GM12878 (cell line): ENCODE results near the gene TLK2. TPM values are rescaled to one million over a fixed set of nuclear protein-coding genes. Genes with fewer than 3 reads are reported as not detected.
A peak's percentile ranks its signal among the peaks of the same experiment; 100 is the strongest.

Experiments
- ATF7 ChIP-seq: fragments of 450-650 bp; IDR thresholded peaks from 2 replicates; pipeline ENCODE4 v1.6.1; 2016; ENCODE audit warnings: low read depth, mild to moderate bottlenecking
- BCLAF1 ChIP-seq: fragments of 450-650 bp; IDR thresholded peaks from 2 replicates; pipeline ENCODE4 v1.6.1; 2017; ENCODE audit warnings: antibody characterized with exemption, mild to moderate bottlenecking, moderate library complexity
- CBX3 ChIP-seq: fragments of 200-600 bp; sonication (generic); IDR thresholded peaks from 2 replicates; pipeline ENCODE4 v1.6.1; 2016; ENCODE audit warnings: low read depth, borderline replicate concordance
- CREM ChIP-seq: IDR thresholded peaks from 2 replicates; pipeline ENCODE4 v1.6.1; 2014; ENCODE audit warnings: antibody characterized with exemption, low read depth
- ELK1 ChIP-seq: IDR thresholded peaks from 2 replicates; pipeline ENCODE4 v1.6.1; 2012; ENCODE audit warnings: low read depth, low read length, improper control_type of control experiment
- EZH2 ChIP-seq: IDR thresholded peaks from 2 replicates; pipeline ENCODE4 v1.6.1; 2012; ENCODE audit warnings: low read depth, mild to moderate bottlenecking, control low read depth, inconsistent platforms, low read length, borderline replicate concordance; ENCODE audit not compliant: control insufficient read depth
- FOXK2 ChIP-seq: fragments of 450-650 bp; IDR thresholded peaks from 2 replicates; pipeline ENCODE4 v1.6.1; 2017; ENCODE audit warnings: mild to moderate bottlenecking, moderate library complexity
- FOXM1 ChIP-seq: IDR thresholded peaks from 2 replicates; pipeline ENCODE4 v1.6.1; 2012; ENCODE audit warnings: low read depth, mild to moderate bottlenecking, inconsistent platforms, low read length, moderate library complexity
- HCFC1 ChIP-seq: fragments of 150-350 bp; IDR thresholded peaks from 2 replicates; pipeline ENCODE4 v1.6.1; 2014; ENCODE audit warnings: low read length
- JUND ChIP-seq: IDR thresholded peaks from 2 replicates; pipeline ENCODE4 v1.6.1; 2012; ENCODE audit warnings: low read depth, mild to moderate bottlenecking, low read length, improper control_type of control experiment, moderate library complexity
- NRF1 ChIP-seq: conservative IDR thresholded peaks from 2 replicates; pipeline ENCODE4 v1.6.1; 2011; ENCODE audit warnings: mild to moderate bottlenecking, low read depth, low read length, improper control_type of control experiment
- PBX3 ChIP-seq: IDR thresholded peaks from 2 replicates; pipeline ENCODE4 v1.6.1; 2011; ENCODE audit warnings: mild to moderate bottlenecking, low read depth, low read length, moderate library complexity; ENCODE audit not compliant: insufficient replicate concordance
- PRDM15 ChIP-seq: fragments of 450-650 bp; formaldehyde crosslinking; IDR thresholded peaks from 2 replicates; pipeline ENCODE4 v1.4.0; 2020; ENCODE audit warnings: mild to moderate bottlenecking, moderate library complexity
- RB1 ChIP-seq: fragments of 450-650 bp; formaldehyde crosslinking; IDR thresholded peaks from 2 replicates; pipeline ENCODE4 v1.6.1; 2017; ENCODE audit warnings: mild to moderate bottlenecking, borderline replicate concordance
- TARDBP ChIP-seq: IDR thresholded peaks from 2 replicates; pipeline ENCODE4 v1.6.1; 2016; ENCODE audit warnings: borderline replicate concordance
- TBL1XR1 ChIP-seq: IDR thresholded peaks from 2 replicates; pipeline ENCODE4 v1.6.1; 2012; ENCODE audit warnings: low read depth, low read length, improper control_type of control experiment
- ZBTB11 ChIP-seq: fragments of 450-650 bp; formaldehyde crosslinking; IDR thresholded peaks from 2 replicates; pipeline ENCODE4 v1.5.0; 2022; ENCODE audit warnings: mild to moderate bottlenecking, missing genetic modification characterization
- polyA plus RNA-seq, 11 experiments: library from polyadenylated mRNA; depleted of rRNA in 4 of 11; unstranded in 6 of 11; stranded (reverse) in 5 of 11; fragments of >200 nt; fragmentation: Nextera tagmentation in 4 of 11; fragmentation: Illumina TruSeq in 1 of 11; extraction: Ambion mirVana in 4 of 11; extraction: Trizol in 1 of 11; gene quantifications; 1 replicate in 1 of 11; 2 replicates in 10 of 11; pipeline versions ENCODE4 v1.2.1 to v1.2.3, GENCODE V29; 2011 to 2016; ENCODE audit warnings: inconsistent platforms in 2 of 11, missing spikeins in 2 of 11, low read depth in 1 of 11
- total RNA-seq, 4 experiments: library from RNA; depleted of rRNA in 3 of 4; stranded (reverse); fragments of >200 nt in 3 of 4; fragmentation: Illumina TruSeq in 1 of 4; extraction: Trizol in 1 of 4; gene quantifications; 2 replicates each; pipeline versions ENCODE4 v1.2.1 to v1.2.3, GENCODE V29; 2013 to 2021

The TLK2 gene
- total and polyA plus RNA-seq, 10 of the 15 experiments (the other 5 are each of a cell fraction or from before 2014, with no cell fraction given), result 12.1 to 51.2 (median 27.5) TPM

GRCh38 chr17:62653002-62653825 lies 174.6 kb downstream of the TLK2 start (continued):
- no peak for TF ChIP-seq PRDM15 (CRISPR knock-in tag)
- TF ChIP-seq HCFC1, result no peak
- no peak for TF ChIP-seq CBX3
- no peak for TF ChIP-seq TARDBP
- no peak for TF ChIP-seq FOXK2
- 0 out of 2 replicates have a peak, but pooled peaks have one; percentile 29 for TF ChIP-seq ELK1
- TF ChIP-seq PBX3, result peak; percentile 41
- TF ChIP-seq ATF7, result peak; percentile 52; the same call in 1 of the 2 replicates
- peak; percentile 90 for TF ChIP-seq JUND
- TF ChIP-seq FOXM1, result peak; percentile 85
- no peak for TF ChIP-seq BCLAF1
- no peak for TF ChIP-seq EZH2
- TF ChIP-seq CREM, result peak; percentile 86
- TF ChIP-seq ZBTB11 (CRISPR knock-in tag), result no peak
- peak; percentile 78 for TF ChIP-seq TBL1XR1
- no peak for TF ChIP-seq NRF1
- TF ChIP-seq RB1, result no peak
